ENCODE measurements around the gene KCNN2. TPM values are rescaled to one million over a fixed set of nuclear protein-coding genes. Genes with fewer than 3 reads are reported as not detected.

Gene KCNN2
- total RNA-seq, 1 experiment from 2014 or later: 0.17 TPM

DNA sequence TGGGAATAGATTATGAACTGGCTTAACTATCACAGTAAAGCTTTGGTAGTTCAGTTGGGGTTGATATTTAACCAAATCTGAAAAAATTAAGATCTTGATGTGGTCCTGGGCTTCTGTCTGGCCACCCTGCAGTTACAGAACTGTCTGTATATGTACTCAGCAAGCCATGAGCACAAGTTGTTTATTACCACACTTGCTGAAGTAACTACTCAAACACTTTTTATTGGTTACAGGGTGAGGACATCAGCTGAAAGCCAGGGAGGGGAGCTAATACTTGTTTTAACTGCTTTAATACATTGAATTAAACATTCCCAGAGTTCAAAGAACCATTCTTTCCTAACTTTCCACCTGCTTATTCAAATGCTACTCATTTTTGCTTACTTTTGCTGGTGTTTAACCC lies 29.4 kb upstream of the KCNN2 start:
- H3K4me3 ChIP-seq (ENCODE audit: low read depth, low read length, poor library complexity, severe bottlenecking): no peak overlapping the region
- no peaks in the 10 kb centered on the region for H3K36me3 ChIP-seq (ENCODE audit: insufficient read depth, low read length, poor library complexity, severe bottlenecking)
- ChIA-PET POLR2A (ENCODE audit: low non-redundant PET) (no interaction called here), CTCF (no interaction called here)
- H3K4me1 ChIP-seq (ENCODE audit: insufficient read depth, low read length, poor library complexity, severe bottlenecking): no peaks in the 10 kb centered on the region
- H3K9me3 ChIP-seq (ENCODE audit: low read depth, low read length, poor library complexity, severe bottlenecking): no peaks in the 10 kb centered on the region
- BruUV-seq (replicated peaks): no TSS peak
- intact Hi-C loops (cut with micrococcal nuclease; ENCODE audit: unreplicated experiment): no loop called here
- no peak overlapping the region for H3K27ac ChIP-seq (ENCODE audit: low read depth, low read length, poor library complexity, severe bottlenecking)
- no peaks in the 10 kb centered on the region for H3K27me3 ChIP-seq (replicated peaks; ENCODE audit: insufficient read depth, low read depth, low read length, poor library complexity)
- no peak for DNase-seq (ENCODE audit: low spot score)
- TF ChIP-seq, protein P1, sequence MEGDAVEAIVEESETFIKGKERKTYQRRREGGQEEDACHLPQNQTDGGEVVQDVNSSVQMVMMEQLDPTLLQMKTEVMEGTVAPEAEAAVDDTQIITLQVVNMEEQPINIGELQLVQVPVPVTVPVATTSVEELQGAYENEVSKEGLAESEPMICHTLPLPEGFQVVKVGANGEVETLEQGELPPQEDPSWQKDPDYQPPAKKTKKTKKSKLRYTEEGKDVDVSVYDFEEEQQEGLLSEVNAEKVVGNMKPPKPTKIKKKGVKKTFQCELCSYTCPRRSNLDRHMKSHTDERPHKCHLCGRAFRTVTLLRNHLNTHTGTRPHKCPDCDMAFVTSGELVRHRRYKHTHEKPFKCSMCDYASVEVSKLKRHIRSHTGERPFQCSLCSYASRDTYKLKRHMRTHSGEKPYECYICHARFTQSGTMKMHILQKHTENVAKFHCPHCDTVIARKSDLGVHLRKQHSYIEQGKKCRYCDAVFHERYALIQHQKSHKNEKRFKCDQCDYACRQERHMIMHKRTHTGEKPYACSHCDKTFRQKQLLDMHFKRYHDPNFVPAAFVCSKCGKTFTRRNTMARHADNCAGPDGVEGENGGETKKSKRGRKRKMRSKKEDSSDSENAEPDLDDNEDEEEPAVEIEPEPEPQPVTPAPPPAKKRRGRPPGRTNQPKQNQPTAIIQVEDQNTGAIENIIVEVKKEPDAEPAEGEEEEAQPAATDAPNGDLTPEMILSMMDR (conservative IDR thresholded peaks at IDR 0.05; ENCODE audit: low read depth, low read length): no peak
- no peak for TF ChIP-seq EZH2 (IDR thresholded peaks at IDR 0.05; ENCODE audit: borderline replicate concordance, low read depth, low read length, poor library complexity, severe bottlenecking)

DNA sequence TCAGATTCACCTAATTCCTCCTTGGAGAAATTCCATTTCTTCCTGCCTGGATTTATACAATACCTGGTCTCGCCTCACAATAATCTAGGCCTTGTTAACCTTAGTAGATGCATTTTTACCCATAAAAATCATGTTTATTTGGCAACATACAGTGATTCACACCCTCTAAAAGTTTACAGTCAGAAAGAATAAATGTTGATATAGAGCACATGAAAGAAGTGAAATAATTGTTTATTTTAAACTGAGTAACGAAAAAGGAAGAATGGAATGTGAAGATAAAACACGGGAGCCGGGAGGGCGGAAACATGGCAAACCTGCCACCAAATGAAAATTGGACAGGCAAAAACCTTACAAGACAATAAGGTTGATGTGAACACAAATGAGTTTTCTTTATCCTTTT lies 28.9 kb upstream of the KCNN2 start:
- no peak for DNase-seq (ENCODE audit: low spot score)
- ChIA-PET CTCF (no interaction called here), POLR2A (ENCODE audit: low non-redundant PET) (no interaction called here)
- no peaks in the 10 kb centered on the region for H3K9me3 ChIP-seq (ENCODE audit: low read depth, low read length, poor library complexity, severe bottlenecking)
- no peaks in the 10 kb centered on the region for H3K36me3 ChIP-seq (ENCODE audit: insufficient read depth, low read length, poor library complexity, severe bottlenecking)
- no TSS peak for BruUV-seq (replicated peaks)
- TF ChIP-seq, protein P1 (conservative IDR thresholded peaks at IDR 0.05; ENCODE audit: low read depth, low read length): no peak
- H3K27ac ChIP-seq (ENCODE audit: low read depth, low read length, poor library complexity, severe bottlenecking): no peak overlapping the region
- H3K4me1 ChIP-seq (ENCODE audit: insufficient read depth, low read length, poor library complexity, severe bottlenecking): no peaks in the 10 kb centered on the region
- H3K27me3 ChIP-seq (replicated peaks; ENCODE audit: insufficient read depth, low read depth, low read length, poor library complexity): no peaks in the 10 kb centered on the region
- intact Hi-C loops (cut with micrococcal nuclease; ENCODE audit: unreplicated experiment): no loop called here
- H3K4me3 ChIP-seq (ENCODE audit: low read depth, low read length, poor library complexity, severe bottlenecking): no peak overlapping the region

DNA sequence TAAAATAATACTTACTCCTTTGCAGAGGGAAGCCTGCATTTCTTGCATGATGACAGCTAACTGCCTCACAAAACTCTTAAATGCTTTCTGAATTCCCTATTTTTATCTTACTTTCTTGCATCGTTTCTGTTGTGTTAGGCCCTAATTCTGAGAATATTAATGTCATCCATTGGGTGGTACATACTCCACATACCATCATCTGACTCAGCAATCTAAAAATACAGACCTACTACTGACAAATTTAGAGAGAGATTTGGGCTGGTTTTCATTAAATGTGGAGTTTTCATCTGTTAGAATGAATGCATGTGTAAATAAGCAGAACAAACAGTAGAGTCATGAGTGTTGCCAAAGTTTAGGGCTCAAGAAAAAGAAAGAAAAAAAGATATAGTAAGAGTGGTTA lies 26.5 kb upstream of the KCNN2 start:
- no peak for DNase-seq (ENCODE audit: low spot score)
- no peaks in the 10 kb centered on the region for H3K4me1 ChIP-seq (ENCODE audit: insufficient read depth, low read length, poor library complexity, severe bottlenecking)
- intact Hi-C loops (cut with micrococcal nuclease; ENCODE audit: unreplicated experiment): no loop called here
- BruUV-seq (replicated peaks): no TSS peak
- ChIA-PET POLR2A (ENCODE audit: low non-redundant PET) (no interaction called here), CTCF (no interaction called here)
- no peaks in the 10 kb centered on the region for H3K36me3 ChIP-seq (ENCODE audit: insufficient read depth, low read length, poor library complexity, severe bottlenecking)
- no peaks in the 10 kb centered on the region for H3K27me3 ChIP-seq (replicated peaks; ENCODE audit: insufficient read depth, low read depth, low read length, poor library complexity)
- TF ChIP-seq, protein P1 (conservative IDR thresholded peaks at IDR 0.05; ENCODE audit: low read depth, low read length): no peak
- no peak for TF ChIP-seq EZH2 (IDR thresholded peaks at IDR 0.05; ENCODE audit: borderline replicate concordance, low read depth, low read length, poor library complexity, severe bottlenecking)
- H3K9me3 ChIP-seq (ENCODE audit: low read depth, low read length, poor library complexity, severe bottlenecking): no peaks in the 10 kb centered on the region
- no peak overlapping the region for H3K4me3 ChIP-seq (ENCODE audit: low read depth, low read length, poor library complexity, severe bottlenecking)
- H3K27ac ChIP-seq (ENCODE audit: low read depth, low read length, poor library complexity, severe bottlenecking): no peak overlapping the region
